ENCODE data around the gene OTUB2. TPM values are rescaled to one million over a fixed set of nuclear protein-coding genes. Genes with fewer than 3 reads are reported as not detected.

OTUB2 gene
- total RNA-seq, 1 experiment from 2014 or later: 3.5 TPM

- no peak for DNase-seq (ENCODE audit: low read depth, low spot score)
- in situ Hi-C loops (cut with HindIII; ENCODE audit: low pct_unique_long_range_greater_than_20kb, low sequenced_read_pairs): loop anchor here (25.0 kb wide), 1 partner anchor 157 kb away; no protein-coding TSS in a partner anchor
Observed at GRCh38 chr14:94030571-94030970, 4.4 kb downstream of the OTUB2 start.

GRCh38 chr14:94031161-94031882 lies 5.2 kb downstream of the OTUB2 start:
- DNase-seq (ENCODE audit: low read depth, low spot score): no peak
- in situ Hi-C loops (cut with HindIII; ENCODE audit: low pct_unique_long_range_greater_than_20kb, low sequenced_read_pairs): loop anchor here (25.0 kb wide), 1 partner anchor 156 kb away; no protein-coding TSS in a partner anchor

DNA sequence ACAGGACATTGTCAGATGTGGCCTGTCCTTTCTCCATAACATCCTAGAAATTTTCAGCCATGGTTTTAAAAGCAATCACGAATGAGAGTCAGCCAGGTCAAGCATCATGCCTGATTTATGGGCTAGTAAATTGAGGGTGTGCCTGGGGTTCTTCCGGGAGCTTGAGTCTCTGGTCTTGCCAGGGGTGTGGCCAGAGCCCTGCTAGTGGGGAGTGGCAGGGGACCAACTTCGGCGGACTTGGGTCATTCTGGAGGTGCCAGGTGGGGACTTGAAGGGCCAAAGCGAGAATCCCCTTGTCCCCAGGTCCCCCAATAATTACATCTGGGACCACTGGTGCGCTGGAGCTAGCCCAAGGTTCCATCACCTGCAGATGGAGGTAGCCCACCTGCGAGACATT lies 5.7 kb downstream of the OTUB2 start:
- no peak for DNase-seq (ENCODE audit: low read depth, low spot score)
- in situ Hi-C loops (cut with HindIII; ENCODE audit: low pct_unique_long_range_greater_than_20kb, low sequenced_read_pairs): loop anchor here (25.0 kb wide), 1 partner anchor 155 kb away; no protein-coding TSS in a partner anchor

- no peak for DNase-seq (ENCODE audit: low read depth, low spot score)
- in situ Hi-C loops (cut with HindIII; ENCODE audit: low pct_unique_long_range_greater_than_20kb, low sequenced_read_pairs): loop anchor here (25.0 kb wide), 1 partner anchor 152 kb away; no protein-coding TSS in a partner anchor
Observed at GRCh38 chr14:94034886-94035285, 8.7 kb downstream of the OTUB2 start.

DNA sequence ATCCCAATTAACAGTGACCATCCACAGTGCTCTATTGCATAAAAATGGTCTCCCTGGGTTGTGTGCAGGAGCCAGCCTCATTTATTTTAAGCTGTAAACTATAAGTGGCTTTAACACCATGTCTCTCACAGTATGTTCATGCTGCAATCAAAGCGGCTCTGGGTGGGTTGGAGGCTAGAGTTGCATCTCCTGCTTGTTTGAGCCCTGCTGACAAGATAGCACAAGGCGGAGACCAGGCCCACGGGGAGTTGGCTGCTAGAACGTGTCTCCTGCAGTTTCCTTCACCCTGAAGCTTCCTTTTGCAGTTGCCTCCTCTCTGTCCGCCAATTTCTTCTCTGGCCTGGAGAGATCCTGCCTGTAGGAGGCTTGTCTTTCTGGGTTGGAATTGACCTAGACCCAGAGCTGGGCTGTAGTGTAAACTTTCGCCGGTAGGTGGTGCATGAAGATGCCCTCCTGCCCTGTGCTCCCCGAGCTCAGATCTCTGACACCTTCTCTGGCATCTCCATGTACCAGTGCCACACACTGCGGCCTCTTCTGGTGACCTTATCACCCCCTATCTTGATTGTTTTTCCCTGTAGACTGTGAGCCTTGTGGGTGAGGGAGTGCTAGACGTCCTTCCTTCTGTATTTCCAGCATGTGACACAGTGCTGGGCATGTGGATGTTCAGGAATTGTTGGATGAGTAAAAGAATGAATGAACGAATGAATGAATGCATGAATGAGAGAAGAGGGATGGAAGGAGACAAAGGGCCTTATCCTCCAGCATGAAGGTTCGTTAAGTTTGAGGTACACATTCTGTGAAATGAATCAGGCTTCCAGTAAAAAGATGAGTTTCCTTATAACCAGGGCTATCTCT lies 10.4 kb downstream of the OTUB2 start:
- in situ Hi-C loops (cut with HindIII; ENCODE audit: low pct_unique_long_range_greater_than_20kb, low sequenced_read_pairs): loop anchor here (25.0 kb wide), 1 partner anchor 151 kb away; no protein-coding TSS in a partner anchor
- peak; percentile 90 for DNase-seq (ENCODE audit: low read depth, low spot score)

DNA sequence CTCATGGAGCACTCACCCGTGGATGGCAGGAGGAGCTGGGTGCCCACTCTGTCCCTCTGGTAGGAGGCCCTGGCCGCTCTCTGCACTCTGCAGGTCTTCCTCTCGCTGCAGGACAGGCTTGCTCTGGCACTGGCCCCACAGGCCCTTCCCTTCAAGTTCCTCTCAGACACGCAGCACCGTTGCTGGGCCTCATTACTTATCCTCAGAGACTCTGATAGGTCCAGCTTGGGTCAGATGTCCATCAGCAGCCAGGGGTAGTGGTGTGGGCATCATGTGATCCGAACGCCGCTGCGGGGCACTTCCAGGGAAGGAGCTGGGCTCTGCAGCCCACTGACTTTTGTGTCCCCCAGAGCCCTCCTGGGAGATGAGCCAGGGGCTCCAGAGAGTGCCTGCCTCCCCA lies 11.8 kb downstream of the OTUB2 start:
- no peak for DNase-seq (ENCODE audit: low read depth, low spot score)
- in situ Hi-C loops (cut with HindIII; ENCODE audit: low pct_unique_long_range_greater_than_20kb, low sequenced_read_pairs): loop anchor here (25.0 kb wide), 1 partner anchor 149 kb away; no protein-coding TSS in a partner anchor

DNA sequence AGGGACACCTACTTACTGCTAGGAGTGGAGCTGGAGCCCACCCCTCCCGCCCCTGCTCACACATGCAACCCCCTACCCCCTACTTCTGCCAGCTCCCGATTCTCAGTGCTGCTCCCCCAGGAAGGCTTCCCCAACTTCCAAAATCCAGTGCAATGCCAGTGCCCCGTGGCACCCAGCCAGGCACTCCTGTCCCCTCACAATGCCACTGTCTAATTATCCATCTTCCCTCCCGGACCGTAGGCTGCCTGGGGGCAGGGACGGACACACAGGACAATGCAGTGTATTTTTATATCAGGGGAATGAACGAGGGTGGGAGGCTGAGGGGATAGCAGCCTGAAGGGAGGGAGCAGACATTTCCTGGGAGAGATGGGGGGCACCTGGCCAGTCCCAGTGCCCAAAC lies 12.4 kb downstream of the OTUB2 start:
- DNase-seq (ENCODE audit: low read depth, low spot score): no peak
- in situ Hi-C loops (cut with HindIII; ENCODE audit: low pct_unique_long_range_greater_than_20kb, low sequenced_read_pairs): loop anchor here (25.0 kb wide), 1 partner anchor 149 kb away; no protein-coding TSS in a partner anchor

DNA sequence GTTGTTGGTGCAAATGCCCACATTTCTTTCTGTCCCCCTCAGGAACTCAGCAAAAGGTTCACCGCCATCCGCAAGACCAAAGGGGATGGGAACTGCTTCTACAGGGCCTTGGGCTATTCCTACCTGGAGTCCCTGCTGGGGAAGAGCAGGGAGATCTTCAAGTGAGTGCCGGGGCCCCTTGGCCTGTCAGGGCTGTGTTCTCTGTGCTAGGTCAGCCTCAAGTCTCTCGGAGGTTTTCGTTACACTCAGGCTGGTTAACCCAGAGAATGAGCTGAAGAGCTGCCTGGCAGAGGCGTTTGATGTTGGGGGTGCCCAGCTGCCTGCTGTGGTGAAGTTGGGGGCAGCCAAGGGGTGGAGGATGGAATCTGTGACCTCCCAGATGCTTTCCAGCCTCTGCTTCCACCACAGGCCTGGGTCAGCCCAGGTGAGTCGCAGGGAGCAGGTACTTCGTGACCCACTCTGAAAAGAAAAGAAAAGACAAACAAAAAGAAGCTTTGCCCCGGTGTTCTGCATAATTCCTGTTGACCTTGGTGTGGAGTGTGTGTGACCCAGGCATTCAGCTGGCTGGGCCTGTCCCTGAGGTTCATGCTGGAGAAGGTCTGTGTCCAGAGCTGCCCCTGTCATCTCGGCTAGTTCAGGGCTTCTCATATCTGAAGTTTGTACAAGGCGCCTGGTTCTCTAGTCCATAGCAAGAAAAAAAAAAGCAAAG lies 12.9 kb downstream of the OTUB2 start:
- in situ Hi-C loops (cut with HindIII; ENCODE audit: low pct_unique_long_range_greater_than_20kb, low sequenced_read_pairs): loop anchor here (25.0 kb wide), 1 partner anchor 148 kb away; no protein-coding TSS in a partner anchor
- DNase-seq (ENCODE audit: low read depth, low spot score): no peak

DNA sequence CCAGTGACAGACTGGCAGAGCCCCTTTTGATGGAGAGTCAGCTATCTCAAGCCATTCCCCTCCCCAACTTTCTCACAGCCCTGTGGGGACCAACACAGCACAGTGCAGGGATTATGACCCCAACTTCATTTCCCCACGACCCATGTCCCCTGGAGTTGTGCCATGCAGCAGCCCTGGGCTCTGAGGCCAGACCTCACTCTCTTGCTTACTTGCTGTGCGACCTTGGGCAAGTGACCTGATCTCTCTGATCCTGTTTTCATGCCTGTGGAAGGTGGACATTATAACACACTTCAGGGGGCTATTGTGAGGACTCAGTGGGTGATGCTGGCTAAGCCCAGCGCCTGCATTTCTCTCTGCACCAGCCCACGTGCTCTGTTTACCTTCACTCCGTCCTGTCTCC lies 14.1 kb downstream of the OTUB2 start:
- in situ Hi-C loops (cut with HindIII; ENCODE audit: low pct_unique_long_range_greater_than_20kb, low sequenced_read_pairs): loop anchor here (25.0 kb wide), 1 partner anchor 147 kb away; no protein-coding TSS in a partner anchor
- no peak for DNase-seq (ENCODE audit: low read depth, low spot score)

DNA sequence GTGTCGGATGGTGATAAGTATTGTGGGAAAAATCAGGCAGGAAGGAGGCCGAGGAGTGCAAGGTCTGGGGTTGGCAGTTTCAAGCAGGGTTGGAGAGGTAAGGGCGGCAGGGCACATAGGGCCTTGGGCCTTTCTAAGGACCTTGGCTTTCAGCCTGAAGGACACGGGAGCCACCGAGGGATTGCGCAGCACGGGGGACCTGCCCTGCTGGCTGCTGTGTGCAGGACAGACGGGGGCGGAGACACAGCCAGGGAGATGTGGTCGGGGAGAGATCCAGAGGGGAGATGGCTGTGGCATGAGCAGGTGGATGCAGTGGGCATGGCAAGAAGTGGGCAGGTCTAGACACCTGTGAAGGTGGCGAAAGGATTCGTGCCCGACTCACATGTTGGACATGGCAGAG lies 14.7 kb downstream of the OTUB2 start:
- in situ Hi-C loops (cut with HindIII; ENCODE audit: low pct_unique_long_range_greater_than_20kb, low sequenced_read_pairs): loop anchor here (25.0 kb wide), 1 partner anchor 147 kb away; no protein-coding TSS in a partner anchor
- no peak for DNase-seq (ENCODE audit: low read depth, low spot score)

DNA sequence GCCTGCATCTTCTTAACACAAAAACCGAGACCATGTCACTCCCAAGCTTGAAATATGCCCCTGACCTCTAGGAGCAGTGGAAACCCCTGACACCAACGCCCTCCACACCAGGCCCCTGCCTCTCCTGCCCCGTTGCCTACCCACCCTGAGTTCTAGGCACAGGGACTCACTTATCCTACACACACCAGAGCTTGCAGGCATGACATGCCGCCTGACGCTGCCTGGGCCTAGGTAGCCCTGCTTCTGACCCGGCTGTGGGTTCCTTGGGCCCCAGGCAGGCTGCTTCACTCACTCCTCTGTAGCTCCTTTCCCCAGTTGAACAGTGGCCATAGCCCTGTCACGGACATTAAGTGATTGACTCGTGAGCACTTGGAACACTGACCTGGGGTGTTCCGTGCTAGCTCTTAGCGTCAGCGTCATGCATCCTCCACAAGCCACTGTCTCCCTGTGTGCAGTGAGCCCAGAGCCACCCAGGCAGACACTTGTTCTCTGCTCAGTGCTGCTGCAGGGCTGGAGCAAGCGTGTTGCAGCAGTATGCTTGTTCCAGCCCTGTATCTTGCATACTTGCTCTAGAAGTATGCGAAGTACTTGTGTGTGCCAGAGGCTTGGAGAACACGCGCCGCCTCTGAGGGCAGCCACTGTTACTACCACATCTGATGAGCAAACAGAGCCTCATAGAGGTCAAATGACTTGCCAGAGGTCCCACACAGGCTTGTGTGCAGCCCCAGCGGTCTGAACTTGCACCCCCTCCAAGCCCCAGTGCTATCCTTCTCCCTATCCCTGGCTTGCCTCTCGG lies 15.6 kb downstream of the OTUB2 start:
- in situ Hi-C loops (cut with HindIII; ENCODE audit: low pct_unique_long_range_greater_than_20kb, low sequenced_read_pairs): loop anchor here (25.0 kb wide), 1 partner anchor 146 kb away; no protein-coding TSS in a partner anchor

DNA sequence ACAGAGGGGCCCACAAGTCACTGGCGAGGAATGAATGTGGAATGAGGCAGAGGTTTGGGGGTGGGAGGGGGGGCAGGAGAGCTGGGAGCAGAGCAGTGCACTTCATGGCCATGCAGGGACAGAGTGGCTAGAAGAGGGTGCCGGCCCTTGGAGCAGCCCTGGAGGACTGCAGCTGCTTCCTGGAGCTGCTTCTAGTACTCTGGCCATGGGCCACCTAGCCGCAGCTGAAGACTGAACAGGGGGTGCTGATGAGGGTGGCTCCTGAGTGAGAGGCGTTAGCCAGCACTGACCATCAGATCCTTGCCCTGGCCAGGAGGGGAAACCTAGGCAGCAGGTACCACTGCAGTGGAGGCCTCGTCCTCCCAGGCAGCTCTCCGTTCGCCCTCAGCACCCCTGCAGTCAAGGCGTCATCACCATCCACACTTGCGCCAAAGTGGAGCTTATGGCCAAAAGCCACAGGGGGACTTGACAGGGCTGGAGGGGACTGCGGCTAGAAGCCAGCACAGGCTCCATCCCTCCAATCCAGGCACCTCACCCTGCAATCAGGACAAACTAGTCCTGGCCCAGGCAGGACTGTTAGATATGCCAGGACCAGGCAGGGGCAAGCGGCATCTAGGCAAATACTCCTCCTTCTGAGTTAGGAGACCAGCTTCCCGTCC lies 16.4 kb downstream of the OTUB2 start:
- in situ Hi-C loops (cut with HindIII; ENCODE audit: low pct_unique_long_range_greater_than_20kb, low sequenced_read_pairs): loop anchor here (25.0 kb wide), 1 partner anchor 145 kb away; no protein-coding TSS in a partner anchor
- DNase-seq (ENCODE audit: low read depth, low spot score): no peak

More for the DNA sequence above, 15.6 kb downstream of the OTUB2 start:
- no peak for DNase-seq (ENCODE audit: low read depth, low spot score)

GRCh38 chr14:94043111-94043755 lies 17.1 kb downstream of the OTUB2 start:
- in situ Hi-C loops (cut with HindIII; ENCODE audit: low pct_unique_long_range_greater_than_20kb, low sequenced_read_pairs): loop anchor here (25.0 kb wide), 1 partner anchor 144 kb away; no protein-coding TSS in a partner anchor
- no peak for DNase-seq (ENCODE audit: low read depth, low spot score)

- in situ Hi-C loops (cut with HindIII; ENCODE audit: low pct_unique_long_range_greater_than_20kb, low sequenced_read_pairs): loop anchor here (25.0 kb wide), 1 partner anchor 143 kb away; no protein-coding TSS in a partner anchor
- no peak for DNase-seq (ENCODE audit: low read depth, low spot score)
Observed at GRCh38 chr14:94043756-94044475, 17.8 kb downstream of the OTUB2 start.

DNA sequence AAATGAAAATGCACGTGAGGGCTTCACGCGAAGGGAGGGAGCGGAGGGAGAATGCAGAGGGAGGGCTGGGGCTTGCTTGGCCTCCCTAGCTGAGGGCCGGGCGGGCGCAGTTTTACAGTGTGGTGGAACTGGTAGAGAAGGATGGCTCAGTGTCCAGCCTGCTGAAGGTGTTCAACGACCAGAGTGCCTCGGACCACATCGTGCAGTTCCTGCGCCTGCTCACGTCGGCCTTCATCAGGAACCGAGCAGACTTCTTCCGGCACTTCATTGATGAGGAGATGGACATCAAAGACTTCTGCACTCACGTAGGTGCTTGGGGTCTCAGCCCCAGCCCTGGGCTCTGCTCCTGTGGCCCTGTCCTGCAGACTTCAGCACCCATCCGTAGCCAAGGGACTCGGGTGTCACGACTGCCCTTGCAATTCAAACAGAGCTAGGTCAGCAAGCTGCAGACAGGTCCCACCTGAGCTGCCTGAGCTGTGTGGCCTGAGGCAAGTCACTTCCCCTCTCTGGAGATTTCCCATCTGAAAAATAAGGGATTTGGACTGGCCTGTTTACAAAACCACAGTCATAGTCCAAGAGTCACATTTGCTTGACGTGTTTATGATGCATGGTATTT lies 18.4 kb downstream of the OTUB2 start:
- DNase-seq (ENCODE audit: low read depth, low spot score): no peak
- in situ Hi-C loops (cut with HindIII; ENCODE audit: low pct_unique_long_range_greater_than_20kb, low sequenced_read_pairs): loop anchor here (25.0 kb wide), 1 partner anchor 143 kb away; no protein-coding TSS in a partner anchor

Data from SK-MEL-5 (cell line).